Neural progenitor cell (in vitro differentiated cells): Measurements from ENCODE around the gene KSR1.

Experiments used
- CTCF ChIP-seq: fragments of 200-600 bp; sonication (generic); IDR thresholded peaks from 2 replicates; pipeline ENCODE4 v1.5.1; 2017; ENCODE audit warnings: antibody characterized with exemption, mild to moderate bottlenecking
- EZH2 ChIP-seq: fragments of 200-600 bp; sonication (generic); IDR thresholded peaks from 2 replicates; pipeline ENCODE4 v1.6.1; 2017; ENCODE audit warnings: antibody characterized with exemption, mild to moderate bottlenecking, moderate library complexity
- EZH2phosphoT487 ChIP-seq: fragments of 200-600 bp; sonication (generic); IDR thresholded peaks from 2 replicates; pipeline ENCODE4 v1.6.1; 2017; ENCODE audit warnings: antibody characterized with exemption

- TF ChIP-seq CTCF (no peak), EZH2phosphoT487 (no peak), EZH2 (no peak)
These were observed 94.8 kb downstream of the KSR1 start for GRCh38 chr17:27550974-27551505.
